Caco-2 (cell line): ENCODE results near the gene PWP1. TPM values are rescaled to one million over a fixed set of nuclear protein-coding genes. Genes with fewer than 3 reads are reported as not detected.

Experiments used
- BruUV-seq: library from RNA; stranded (reverse); fragments of 400-500 nt; replicated peaks from 2 replicates; lab custom pipeline; 2021; lab: Mats Ljungman, UMichigan
- CTCF ChIA-PET: fragments of 300-600 bp; sonication (Branson Sonifier 250); formaldehyde crosslinking; loops from one replicate; lab custom pipeline; 2022; ENCODE audit warnings: antibody characterized with exemption; lab: Charles Lee
- POLR2A ChIA-PET: fragments of 300-600 bp; sonication (Branson Sonifier 250); formaldehyde crosslinking; loops from one replicate; lab custom pipeline; 2022; ENCODE audit warnings: antibody characterized with exemption; lab: Charles Lee
- DNase-seq, 2 experiments: peaks; one replicate each; pipeline versions ENCODE4 v3.0.0 to v3.0.0-alpha.2; 2020 to 2022
- H3K27me3 ChIP-seq: replicated peaks from 2 replicates; pipeline ENCODE4 v1.6.0; 2011; ENCODE audit warnings: low read length; ENCODE audit not compliant: control insufficient read depth, insufficient read depth
- H3K36me3 ChIP-seq: 2 replicates; pipeline ENCODE4 v1.5.1; 2011; ENCODE audit warnings: low read length; ENCODE audit not compliant: control insufficient read depth, insufficient read depth
- H3K4me1 ChIP-seq: fragments of 250-450 bp; sonication (Bioruptor Pico); 2 replicates; pipeline ENCODE4 v1.5.1; 2020; ENCODE audit warnings: mild to moderate bottlenecking
- H3K4me3 ChIP-seq: 2 replicates; pipeline ENCODE4 v1.5.1; 2011; ENCODE audit warnings: low read depth, mild to moderate bottlenecking, control low read depth, low read length
- H3K9me3 ChIP-seq: fragments of 250-450 bp; sonication (Bioruptor Pico); 2 replicates; pipeline ENCODE4 v1.5.1; 2020; ENCODE audit warnings: mild to moderate bottlenecking, moderate library complexity
- H3K27ac Mint-ChIP-seq: one replicate; pipeline ENCODE4 v1.8.0; 2022; ENCODE audit warnings: mixed read lengths; ENCODE audit not compliant: unreplicated experiment
- H3K27me3 Mint-ChIP-seq: one replicate; pipeline ENCODE4 v1.8.0; 2022; ENCODE audit warnings: mixed read lengths; ENCODE audit not compliant: insufficient read depth, unreplicated experiment
- H3K36me3 Mint-ChIP-seq: one replicate; pipeline ENCODE4 v1.8.0; 2022; ENCODE audit warnings: mild to moderate bottlenecking, mixed read lengths; ENCODE audit not compliant: insufficient read depth, unreplicated experiment
- H3K4me1 Mint-ChIP-seq: one replicate; pipeline ENCODE4 v1.8.0; 2022; ENCODE audit warnings: low read depth, mixed read lengths; ENCODE audit not compliant: unreplicated experiment
- H3K4me3 Mint-ChIP-seq: one replicate; pipeline ENCODE4 v1.8.0; 2022; ENCODE audit warnings: mild to moderate bottlenecking, moderate library complexity, mixed read lengths; ENCODE audit not compliant: unreplicated experiment
- H3K9me3 Mint-ChIP-seq: one replicate; pipeline ENCODE4 v1.8.0; 2022; ENCODE audit warnings: mixed read lengths; ENCODE audit not compliant: unreplicated experiment
- CTCF ChIP-seq, 2 experiments: fragments of 200-600 bp in 1 of 2; IDR thresholded peaks; 1 replicate in 1 of 2; 2 replicates in 1 of 2; pipeline versions ENCODE4 v1.5.1 to v1.8.0; 2011 to 2022; ENCODE audit warnings: antibody characterized with exemption in 1 of 2, control low read depth in 1 of 2, inconsistent platforms in 1 of 2, low read depth in 1 of 2, low read length in 1 of 2, mild to moderate bottlenecking in 1 of 2, moderate library complexity in 1 of 2; ENCODE audit not compliant: insufficient read depth in 1 of 2, severe bottlenecking in 1 of 2, unreplicated experiment in 1 of 2
- intact Hi-C: fragments of 100-400 bp; cut with micrococcal nuclease; formaldehyde crosslinking; loops from one replicate; pipeline ENCODE4 v1.10.0; 2022; ENCODE audit not compliant: unreplicated experiment
- total RNA-seq: library from RNA; stranded (reverse); gene quantifications from 2 replicates; pipeline ENCODE4 v1.2.3, GENCODE V29; 2022

The PWP1 gene
- total RNA-seq, 1 experiment from 2014 or later, result 44.6 TPM

- Mint-ChIP-seq H3K4me3 (no peak overlapping the region), H3K27me3 (peaks cover 4% of the 10 kb centered on the region), H3K27ac (no peak overlapping the region), H3K4me1 (no peaks in the 10 kb centered on the region), H3K9me3 (no peaks in the 10 kb centered on the region), H3K36me3 (no peaks in the 10 kb centered on the region)
- no peak for TF ChIP-seq CTCF (IDR thresholded peaks at IDR 0.05; ENCODE audit: insufficient read depth in 1 of 2, low read depth in 1 of 2, low read length in 1 of 2, severe bottlenecking in 1 of 2, unreplicated experiment in 1 of 2)
- POLR2A ChIA-PET, result no interaction called here
- DNase-seq, result no peak
- no peaks in the 10 kb centered on the region for H3K9me3 ChIP-seq
- CTCF ChIA-PET, result no interaction called here
- no TSS peak for BruUV-seq
- H3K27me3 ChIP-seq, result no peaks in the 10 kb centered on the region
- H3K36me3 ChIP-seq, result no peaks in the 10 kb centered on the region
- no peaks in the 10 kb centered on the region for H3K4me1 ChIP-seq
- intact Hi-C loops, result no loop called here
- no peak overlapping the region for H3K4me3 ChIP-seq
Observed at GRCh38 chr12:107654873-107655272, 30.7 kb upstream of the PWP1 start.

GRCh38 chr12:107655281-107656065 is 30.1 kb upstream of the PWP1 start:
- intact Hi-C loops, result no loop called here
- no peaks in the 10 kb centered on the region for H3K9me3 Mint-ChIP-seq
- H3K36me3 Mint-ChIP-seq, result no peaks in the 10 kb centered on the region
- TF ChIP-seq CTCF (IDR thresholded peaks at IDR 0.05; ENCODE audit: insufficient read depth in 1 of 2, low read depth in 1 of 2, low read length in 1 of 2, severe bottlenecking in 1 of 2, unreplicated experiment in 1 of 2), result no peak
- ChIA-PET POLR2A (no interaction called here), CTCF (interaction anchor here (0.6 to 0.7 kb wide), 2 partner anchors 20 to 770 kb away, joined by 3 read pairs; no protein-coding TSS in a partner anchor)
- H3K4me1 Mint-ChIP-seq, result no peaks in the 10 kb centered on the region
- no peak overlapping the region for H3K27ac Mint-ChIP-seq
- BruUV-seq, result no TSS peak
- no peak for DNase-seq
- peaks cover 4% of the 10 kb centered on the region for H3K27me3 Mint-ChIP-seq
- no peaks in the 10 kb centered on the region for H3K36me3 ChIP-seq
- H3K4me3 Mint-ChIP-seq, result no peak overlapping the region
- no peak overlapping the region for H3K4me3 ChIP-seq
- H3K4me1 ChIP-seq, result no peaks in the 10 kb centered on the region
- no peaks in the 10 kb centered on the region for H3K9me3 ChIP-seq
- H3K27me3 ChIP-seq, result no peaks in the 10 kb centered on the region; the same call in 1 of the 2 replicates

GRCh38 chr12:107656302-107656701 is 29.3 kb upstream of the PWP1 start:
- CTCF ChIA-PET, result interaction anchor here (0.6 to 0.7 kb wide), 2 partner anchors 20 to 769 kb away, joined by 3 read pairs; no protein-coding TSS in a partner anchor
- intact Hi-C loops, result no loop called here

More at GRCh38 chr12:107656302-107656701, 29.3 kb upstream of the PWP1 start:
- POLR2A ChIA-PET, result no interaction called here
- Histone ChIP-seq H3K9me3 (no peaks in the 10 kb centered on the region), H3K36me3 (no peaks in the 10 kb centered on the region), H3K27me3 (no peaks in the 10 kb centered on the region; the same call in 1 of the 2 replicates), H3K4me1 (no peaks in the 10 kb centered on the region), H3K4me3 (no peak overlapping the region)
- no peaks in the 10 kb centered on the region for H3K36me3 Mint-ChIP-seq
- no peak for DNase-seq
- H3K27me3 Mint-ChIP-seq, result peaks cover 2% of the 10 kb centered on the region
- H3K9me3 Mint-ChIP-seq, result no peaks in the 10 kb centered on the region
- no peak overlapping the region for H3K27ac Mint-ChIP-seq
- no peaks in the 10 kb centered on the region for H3K4me1 Mint-ChIP-seq
- no peak for TF ChIP-seq CTCF (IDR thresholded peaks at IDR 0.05; ENCODE audit: insufficient read depth in 1 of 2, low read depth in 1 of 2, low read length in 1 of 2, severe bottlenecking in 1 of 2, unreplicated experiment in 1 of 2)
- no peak overlapping the region for H3K4me3 Mint-ChIP-seq
- no TSS peak for BruUV-seq
